PC-3 (cell line): ENCODE measurements around the gene ZDHHC22. TPM values are rescaled to one million over a fixed set of nuclear protein-coding genes. Genes with fewer than 3 reads are reported as not detected.
"Not testable (repeated sequence)": the region's sequence is repeated elsewhere in the genome, so short reads cannot be mapped to it uniquely, and the experiment has no call there.

ENCODE experiments used
- ATAC-seq: fragments of 200-7000 bp; cut with Tn5 transposase; 2 replicates; pipeline ENCODE4 v1.9.1; 2020; ENCODE audit warnings: mild to moderate bottlenecking, moderate library complexity
- BruUV-seq: library from RNA; stranded (reverse); fragments of 400-500 nt; replicated peaks from 2 replicates; lab custom pipeline; 2021; lab: Mats Ljungman, UMichigan
- CTCF ChIA-PET: fragments of 300-600 bp; sonication (Branson Sonifier 250); formaldehyde crosslinking; loops from one replicate; lab custom pipeline; 2022; ENCODE audit warnings: antibody characterized with exemption; lab: Charles Lee
- POLR2A ChIA-PET: fragments of 300-600 bp; sonication (Branson Sonifier 250); formaldehyde crosslinking; loops from one replicate; lab custom pipeline; 2022; ENCODE audit warnings: antibody characterized with exemption; ENCODE audit not compliant: unreplicated experiment; lab: Charles Lee
- DNase-seq: peaks from one replicate; pipeline ENCODE4 v3.0.0-alpha.2; 2015
- H2AFZ ChIP-seq: fragments of 300-600 bp; sonication (generic); 2 replicates; pipeline ENCODE4 v1.6.0; 2016; ENCODE audit warnings: antibody characterized with exemption, low read length
- H3F3A ChIP-seq: fragments of 300-600 bp; sonication (generic); one replicate; pipeline ENCODE4 v1.6.0; 2017; ENCODE audit warnings: antibody characterized with exemption, low read length, control low read depth, mild to moderate bottlenecking; ENCODE audit not compliant: unreplicated experiment
- H3K27ac ChIP-seq: fragments of 300-600 bp; sonication (generic); 2 replicates; pipeline ENCODE4 v1.5.1; 2016; ENCODE audit warnings: mild to moderate bottlenecking, low read length
- H3K27me3 ChIP-seq: fragments of 300-600 bp; sonication (generic); 2 replicates; pipeline ENCODE4 v1.6.1; 2016; ENCODE audit warnings: low read length, mixed read lengths
- H3K36me3 ChIP-seq: fragments of 300-600 bp; sonication (generic); 2 replicates; pipeline ENCODE4 v1.6.1; 2016; ENCODE audit warnings: low read depth, mixed run types, low read length, mixed read lengths
- H3K4me1 ChIP-seq: fragments of 300-600 bp; sonication (generic); 2 replicates; pipeline ENCODE4 v1.5.1; 2016; ENCODE audit warnings: low read length; ENCODE audit not compliant: insufficient read depth
- H3K4me2 ChIP-seq: fragments of 300-600 bp; sonication (generic); 2 replicates; pipeline ENCODE4 v1.6.0; 2016; ENCODE audit warnings: low read length
- H3K4me3 ChIP-seq: fragments of 300-600 bp; sonication (generic); 2 replicates; pipeline ENCODE4 v1.5.1; 2016; ENCODE audit warnings: mild to moderate bottlenecking, low read length, mixed read lengths
- H3K79me2 ChIP-seq: fragments of 300-600 bp; sonication (generic); 2 replicates; pipeline ENCODE4 v1.6.1; 2017; ENCODE audit warnings: low read length, mixed read lengths
- H3K9ac ChIP-seq: fragments of 300-600 bp; sonication (generic); 2 replicates; pipeline ENCODE4 v1.6.0; 2016; ENCODE audit warnings: mild to moderate bottlenecking, low read length
- H3K9me2 ChIP-seq: fragments of 300-600 bp; sonication (generic); replicated peaks from 2 replicates; pipeline ENCODE4 v1.6.1; 2016; ENCODE audit warnings: mixed run types, low read length, mixed read lengths
- H3K9me3 ChIP-seq: fragments of 300-600 bp; sonication (generic); 2 replicates; pipeline ENCODE4 v1.6.1; 2016; ENCODE audit warnings: low read length, mixed read lengths
- H4K20me1 ChIP-seq: fragments of 300-600 bp; sonication (generic); 2 replicates; pipeline ENCODE4 v1.6.1; 2016; ENCODE audit warnings: low read length, mixed read lengths
- CTCF ChIP-seq: fragments of 300-600 bp; sonication (generic); conservative IDR thresholded peaks from 2 replicates; pipeline ENCODE4 v1.5.1; 2017; ENCODE audit warnings: antibody characterized with exemption, low read depth, mild to moderate bottlenecking, low read length
- EZH2 ChIP-seq: fragments of 300-600 bp; sonication (generic); IDR thresholded peaks from one replicate; pipeline ENCODE4 v1.6.1; 2017; ENCODE audit warnings: antibody characterized with exemption, mild to moderate bottlenecking, low read length; ENCODE audit not compliant: unreplicated experiment
- EZH2phosphoT487 ChIP-seq: fragments of 300-600 bp; sonication (generic); IDR thresholded peaks from 2 replicates; pipeline ENCODE4 v1.6.1; 2018; ENCODE audit warnings: mild to moderate bottlenecking, antibody characterized with exemption, low read length, borderline replicate concordance
- intact Hi-C: fragments of 100-400 bp; cut with micrococcal nuclease; formaldehyde crosslinking; loops from 2 replicates; pipeline ENCODE4 v1.9.0; 2023
- total RNA-seq: library from RNA; depleted of rRNA; stranded (reverse); fragments of >200 nt; gene quantifications from 2 replicates; pipeline ENCODE4 v1.2.3, GENCODE V29; 2014

The ZDHHC22 gene
- total RNA-seq, 1 experiment from 2014 or later: 0.15 TPM

GRCh38 chr14:77178656-77179055, 37.1 kb upstream of the ZDHHC22 start:
- no peaks in the 10 kb centered on the region for H4K20me1 ChIP-seq
- H3K27ac ChIP-seq: no peak overlapping the region
- ChIA-PET POLR2A (no interaction called here), CTCF (no interaction called here)
- H3K4me2 ChIP-seq: no peak overlapping the region
- intact Hi-C loops: no loop called here
- H3K9me3 ChIP-seq: no peaks in the 10 kb centered on the region
- no peak overlapping the region for H2AFZ ChIP-seq
- H3F3A ChIP-seq: no peaks in the 10 kb centered on the region
- ATAC-seq: no peak
- H3K4me3 ChIP-seq: no peak overlapping the region
- no peaks in the 10 kb centered on the region for H3K9me2 ChIP-seq
- H3K9ac ChIP-seq: no peak overlapping the region
- BruUV-seq: no TSS peak
- DNase-seq: no peak
- peaks cover 17% of the 10 kb centered on the region for H3K4me1 ChIP-seq
- H3K79me2 ChIP-seq: 0 out of 2 replicates have a peak, but pooled peaks cover 3% of the 10 kb centered on the region
- TF ChIP-seq EZH2 (no peak), CTCF (no peak), EZH2phosphoT487 (no peak)
- H3K27me3 ChIP-seq: no peaks in the 10 kb centered on the region
- H3K36me3 ChIP-seq: no peaks in the 10 kb centered on the region

GRCh38 chr14:77177702-77178101, 36.1 kb upstream of the ZDHHC22 start:
- Histone ChIP-seq H3K27ac (no peak overlapping the region), H3K27me3 (no peaks in the 10 kb centered on the region), H3K36me3 (no peaks in the 10 kb centered on the region), H3F3A (no peaks in the 10 kb centered on the region), H3K9ac (no peak overlapping the region), H3K4me1 (peaks cover 17% of the 10 kb centered on the region), H3K79me2 (0 out of 2 replicates have a peak, but pooled peaks cover under 1% of the 10 kb centered on the region), H3K4me3 (no peak overlapping the region), H3K4me2 (no peak overlapping the region), H4K20me1 (no peaks in the 10 kb centered on the region), H3K9me2 (no peaks in the 10 kb centered on the region), H3K9me3 (no peaks in the 10 kb centered on the region), H2AFZ (no peak overlapping the region)
- BruUV-seq: no TSS peak
- DNase-seq: no peak
- ATAC-seq: no peak
- POLR2A ChIA-PET: no interaction called here
- TF ChIP-seq EZH2: no peak
- intact Hi-C loops: no loop called here
- CTCF ChIA-PET: no interaction called here

GRCh38 chr14:77175843-77176242, 34.3 kb upstream of the ZDHHC22 start:
- Histone ChIP-seq H3K27ac (no peak overlapping the region), H3K4me1 (peaks cover 5% of the 10 kb centered on the region; the same call in 1 of the 2 replicates), H3K9ac (no peak overlapping the region), H3K9me3 (peaks cover 4% of the 10 kb centered on the region; the same call in 1 of the 2 replicates), H3K79me2 (no peaks in the 10 kb centered on the region), H3K36me3 (no peaks in the 10 kb centered on the region), H3K27me3 (no peaks in the 10 kb centered on the region), H2AFZ (no peak overlapping the region), H3K4me2 (no peak overlapping the region), H4K20me1 (no peaks in the 10 kb centered on the region), H3F3A (no peaks in the 10 kb centered on the region), H3K9me2 (no peaks in the 10 kb centered on the region), H3K4me3 (no peak overlapping the region)
- ATAC-seq (no peak), DNase-seq (no peak)
- intact Hi-C loops: no loop called here
- ChIA-PET POLR2A (no interaction called here), CTCF (no interaction called here)
- BruUV-seq: no TSS peak
- no peak for TF ChIP-seq EZH2
- no peak for TF ChIP-seq EZH2phosphoT487
- TF ChIP-seq CTCF: no peak

- H4K20me1 ChIP-seq, H3K79me2 ChIP-seq, H3K9me2 ChIP-seq, H3K27me3 ChIP-seq, BruUV-seq, H3K4me2 ChIP-seq, H3K27ac ChIP-seq, H3F3A ChIP-seq, H3K9ac ChIP-seq, H2AFZ ChIP-seq, CTCF ChIA-PET, H3K4me3 ChIP-seq, H3K36me3 ChIP-seq, POLR2A ChIA-PET, intact Hi-C loops, H3K4me1 ChIP-seq: not testable (repeated sequence)
- ATAC-seq (peak; percentile 38; the same call in 1 of the 2 replicates), DNase-seq (peak; percentile 67)
- peaks cover 17% of the 10 kb centered on the region for H3K9me3 ChIP-seq
Measured at GRCh38 chr14:77173911-77174617, 32.5 kb upstream of the ZDHHC22 start.
